Keratinocyte (primary cell): Measurements from ENCODE around the gene ABCC10. TPM values are rescaled to one million over a fixed set of nuclear protein-coding genes. Genes with fewer than 3 reads are reported as not detected.

ENCODE experiments used
- DNase-seq: peaks from one replicate; pipeline ENCODE4 v3.0.0-alpha.2; 2011; ENCODE audit warnings: low read depth, missing footprints, low spot score
- FAIRE-seq: peaks from 2 replicates; lab custom pipeline; 2011; peaks lifted over from hg19 to GRCh38; lab: Jason Lieb, UNC
- H2AFZ ChIP-seq: 2 replicates; pipeline ENCODE4 v1.6.0; 2012; ENCODE audit warnings: low read length, control low read depth, inconsistent platforms; ENCODE audit not compliant: control insufficient read depth
- H3K27ac ChIP-seq: 2 replicates; pipeline ENCODE4 v1.5.1; 2011; ENCODE audit warnings: low read length; ENCODE audit not compliant: control insufficient read depth, insufficient read depth
- H3K27me3 ChIP-seq: 3 replicates; pipeline ENCODE4 v1.6.0; 2011; ENCODE audit warnings: low read length; ENCODE audit not compliant: control insufficient read depth, insufficient read depth; ENCODE audit errors: extremely low read depth
- H3K36me3 ChIP-seq, 2 experiments: 2 replicates in 1 of 2; 3 replicates in 1 of 2; pipeline ENCODE4 v1.5.1; 2011; ENCODE audit warnings: low read length in 2 of 2, mild to moderate bottlenecking in 1 of 2; ENCODE audit not compliant: control insufficient read depth in 2 of 2, insufficient read depth in 2 of 2; ENCODE audit errors: extremely low read depth in 1 of 2
- H3K4me1 ChIP-seq: 3 replicates; pipeline ENCODE4 v1.5.1; 2011; ENCODE audit warnings: low read length; ENCODE audit not compliant: control insufficient read depth, insufficient read depth; ENCODE audit errors: extremely low read depth
- H3K4me2 ChIP-seq: 3 replicates; pipeline ENCODE4 v1.6.0; 2011; ENCODE audit warnings: low read depth, low read length; ENCODE audit not compliant: control insufficient read depth, insufficient read depth; ENCODE audit errors: extremely low read depth
- H3K4me3 ChIP-seq, 3 experiments: fragments of 200-600 bp in 1 of 3; sonication (generic) in 1 of 3; 2 replicates in 2 of 3; 3 replicates in 1 of 3; pipeline ENCODE4 v1.5.1; 2011 to 2016; ENCODE audit warnings: low read length in 3 of 3, mild to moderate bottlenecking in 3 of 3, control low read depth in 2 of 3, inconsistent platforms in 1 of 3, low read depth in 1 of 3, mixed read lengths in 1 of 3, mixed run types in 1 of 3, moderate library complexity in 1 of 3; ENCODE audit not compliant: control insufficient read depth in 2 of 3, insufficient read depth in 2 of 3; ENCODE audit errors: extremely low read depth in 1 of 3
- H3K79me2 ChIP-seq: 2 replicates; pipeline ENCODE4 v1.6.0; 2012; ENCODE audit warnings: low read length; ENCODE audit not compliant: control insufficient read depth, insufficient read depth
- H3K9ac ChIP-seq: 3 replicates; pipeline ENCODE4 v1.6.0; 2011; ENCODE audit warnings: low read length; ENCODE audit not compliant: control insufficient read depth, insufficient read depth; ENCODE audit errors: extremely low read depth
- H3K9me1 ChIP-seq: 3 replicates; pipeline ENCODE4 v1.6.0; 2011; ENCODE audit warnings: low read length; ENCODE audit not compliant: control insufficient read depth, insufficient read depth; ENCODE audit errors: extremely low read depth
- H3K9me3 ChIP-seq: 2 replicates; pipeline ENCODE4 v1.5.1; 2012; ENCODE audit warnings: low read depth, low read length; ENCODE audit not compliant: control insufficient read depth
- H4K20me1 ChIP-seq: 3 replicates; pipeline ENCODE4 v1.6.0; 2011; ENCODE audit warnings: low read length; ENCODE audit not compliant: control insufficient read depth, insufficient read depth; ENCODE audit errors: extremely low read depth
- EZH2 ChIP-seq: IDR thresholded peaks from one replicate; pipeline ENCODE4 v1.6.1; 2012; ENCODE audit warnings: inconsistent platforms, mild to moderate bottlenecking, low read length, moderate library complexity
- dilution Hi-C: fragments of 300-500 bp; cut with MboI; formaldehyde crosslinking; loops from one replicate; pipeline ENCODE4 v1.7.0; 2020; ENCODE audit warnings: low sequenced_read_pairs; ENCODE audit not compliant: extremely low pct_ligation_motif_present
- polyA plus RNA-seq, 5 experiments: library from polyadenylated mRNA; depleted of rRNA in 3 of 5; stranded (reverse) in 3 of 5; stranded (forward) in 1 of 5; unstranded in 1 of 5; fragments of >200 nt; gene quantifications; 1 replicate in 1 of 5; 2 replicates in 3 of 5; 3 replicates in 1 of 5; pipeline versions ENCODE4 v1.2.1 to v1.2.3, GENCODE V29; 2011 to 2012; ENCODE audit warnings: missing spikeins in 2 of 5, low read depth in 1 of 5, low replicate concordance in 1 of 5
- TF ChIP-seq, protein P1 (sequence below), 3 experiments: IDR thresholded peaks in 1 of 3; conservative IDR thresholded peaks in 1 of 3; optimal IDR thresholded peaks in 1 of 3; 2 replicates in 2 of 3; 3 replicates in 1 of 3; pipeline versions ENCODE3 to v1.5.1; 2011; ENCODE audit warnings: low read length in 3 of 3, mild to moderate bottlenecking in 3 of 3, moderate library complexity in 2 of 3, control low read depth in 1 of 3, inconsistent platforms in 1 of 3; ENCODE audit not compliant: insufficient read depth in 2 of 3; ENCODE audit errors: extremely low read depth in 1 of 3

The ABCC10 gene
- polyA plus RNA-seq, 1 donor (not counting 4 experiments of a cell fraction or from before 2014, with no cell fraction given) = 17.9 TPM

DNA sequence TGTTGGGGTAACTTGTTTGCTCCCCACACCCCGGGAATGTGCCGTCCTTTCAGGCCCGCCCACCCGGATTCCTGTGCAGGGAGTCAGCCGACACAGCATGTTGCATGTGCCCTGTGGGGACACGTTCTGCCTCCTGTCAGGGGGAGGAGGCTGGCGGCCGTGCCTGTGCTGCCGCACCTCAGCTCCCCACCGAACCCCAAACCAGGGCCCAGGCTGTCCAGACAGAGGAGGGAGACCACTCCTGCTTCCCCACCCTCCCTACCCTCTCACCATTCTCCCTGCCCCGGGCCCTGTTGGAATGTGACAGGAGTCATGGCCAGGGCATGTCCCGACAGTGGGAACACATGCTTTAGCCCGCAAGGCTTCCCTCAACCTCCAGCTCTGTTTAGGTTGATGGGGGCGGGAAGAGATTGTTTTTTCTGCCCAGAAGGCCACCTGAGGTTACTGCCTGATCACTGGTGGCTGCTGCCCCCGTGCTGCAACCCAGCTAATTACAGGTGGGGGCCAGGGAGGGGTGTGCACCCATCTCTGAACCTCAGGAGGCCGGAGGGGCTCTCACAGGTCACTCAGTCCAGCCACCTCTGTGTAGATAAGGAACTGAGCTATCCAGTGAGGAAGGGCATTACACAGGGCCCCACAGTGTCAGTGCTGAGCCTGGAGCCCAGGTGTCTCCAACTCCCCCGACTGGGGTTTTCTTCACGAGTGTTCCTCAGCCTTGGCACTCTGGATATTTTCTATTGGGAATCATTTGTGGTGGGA, 69.2 kb downstream of the ABCC10 start:
- DNase-seq (peak; percentile 98), FAIRE-seq (peak; percentile 88)
- Histone ChIP-seq H2AFZ (no peak overlapping the region), H3K9ac (peak overlapping the region; percentile 49), H3K4me2 (peak overlapping the region; percentile 69), H3K9me3 (no peaks in the 10 kb centered on the region), H3K4me3 (peak overlapping the region in 1 of 3 experiments; percentile 47), H3K27ac (peak overlapping the region; percentile 79), H3K27me3 (no peaks in the 10 kb centered on the region), H3K36me3 (peaks cover 23 to 49% of the 10 kb centered on the region in 2 experiments), H3K79me2 (peaks cover 4% of the 10 kb centered on the region), H3K4me1 (peaks cover 58% of the 10 kb centered on the region), H3K9me1 (no peaks in the 10 kb centered on the region), H4K20me1 (no peaks in the 10 kb centered on the region)
- dilution Hi-C loops = no loop called here
- TF ChIP-seq, protein P1, sequence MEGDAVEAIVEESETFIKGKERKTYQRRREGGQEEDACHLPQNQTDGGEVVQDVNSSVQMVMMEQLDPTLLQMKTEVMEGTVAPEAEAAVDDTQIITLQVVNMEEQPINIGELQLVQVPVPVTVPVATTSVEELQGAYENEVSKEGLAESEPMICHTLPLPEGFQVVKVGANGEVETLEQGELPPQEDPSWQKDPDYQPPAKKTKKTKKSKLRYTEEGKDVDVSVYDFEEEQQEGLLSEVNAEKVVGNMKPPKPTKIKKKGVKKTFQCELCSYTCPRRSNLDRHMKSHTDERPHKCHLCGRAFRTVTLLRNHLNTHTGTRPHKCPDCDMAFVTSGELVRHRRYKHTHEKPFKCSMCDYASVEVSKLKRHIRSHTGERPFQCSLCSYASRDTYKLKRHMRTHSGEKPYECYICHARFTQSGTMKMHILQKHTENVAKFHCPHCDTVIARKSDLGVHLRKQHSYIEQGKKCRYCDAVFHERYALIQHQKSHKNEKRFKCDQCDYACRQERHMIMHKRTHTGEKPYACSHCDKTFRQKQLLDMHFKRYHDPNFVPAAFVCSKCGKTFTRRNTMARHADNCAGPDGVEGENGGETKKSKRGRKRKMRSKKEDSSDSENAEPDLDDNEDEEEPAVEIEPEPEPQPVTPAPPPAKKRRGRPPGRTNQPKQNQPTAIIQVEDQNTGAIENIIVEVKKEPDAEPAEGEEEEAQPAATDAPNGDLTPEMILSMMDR (optimal IDR thresholded peaks at IDR 0.05 in 1 of 3, IDR thresholded peaks at IDR 0.05 in 1 of 3, conservative IDR thresholded peaks at IDR 0.05 in 1 of 3; ENCODE audit: extremely low read depth in 1 of 3, insufficient read depth in 2 of 3, low read length in 3 of 3) = peak in 2 of 3 experiments; percentile 81 to 87
- no peak for TF ChIP-seq EZH2

DNA sequence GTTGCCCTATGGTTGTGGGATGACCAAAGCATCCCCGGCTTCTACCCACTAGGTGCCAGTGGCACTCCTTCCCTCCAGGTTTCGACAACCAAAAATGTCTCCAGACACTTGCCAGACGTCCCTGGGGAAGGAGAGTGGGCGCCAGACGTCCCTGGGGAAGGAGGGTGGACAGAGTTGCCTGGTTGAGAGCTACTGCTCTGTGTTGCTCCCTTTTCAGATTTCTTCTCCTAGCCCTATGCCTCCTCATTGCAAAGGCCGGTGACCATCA, 69.7 kb downstream of the ABCC10 start:
- no peak for TF ChIP-seq EZH2
- TF ChIP-seq, protein P1 (optimal IDR thresholded peaks at IDR 0.05 in 1 of 3, IDR thresholded peaks at IDR 0.05 in 1 of 3, conservative IDR thresholded peaks at IDR 0.05 in 1 of 3; ENCODE audit: extremely low read depth in 1 of 3, insufficient read depth in 2 of 3, low read length in 3 of 3) = no peak
- dilution Hi-C loops = no loop called here
- H3K9ac ChIP-seq = peak overlapping the region; percentile 43

More for the DNA sequence above, 69.7 kb downstream of the ABCC10 start:
- peak overlapping the region; percentile 79 for H3K27ac ChIP-seq
- peaks cover 24 to 50% of the 10 kb centered on the region in 2 experiments for H3K36me3 ChIP-seq
- H3K4me2 ChIP-seq = peak overlapping the region; percentile 57
- peak overlapping the region in 1 of 3 experiments; percentile 47 for H3K4me3 ChIP-seq
- DNase-seq (no peak), FAIRE-seq (no peak)
- no peaks in the 10 kb centered on the region for H3K9me3 ChIP-seq
- no peaks in the 10 kb centered on the region for H4K20me1 ChIP-seq
- H3K4me1 ChIP-seq = peaks cover 52% of the 10 kb centered on the region
- H2AFZ ChIP-seq = no peak overlapping the region
- no peaks in the 10 kb centered on the region for H3K27me3 ChIP-seq
- no peaks in the 10 kb centered on the region for H3K9me1 ChIP-seq
- H3K79me2 ChIP-seq = peaks cover 4% of the 10 kb centered on the region
